Activated CD4-positive, alpha-beta T cell treated with anti-CD3 and anti-CD28 coated beads, Interleukin-2, amount 50 U/mL, for 1 hour (primary cell): ENCODE measurements around the gene SETSIP.
"Not testable (repeated sequence)": the region's sequence is repeated elsewhere in the genome, so short reads cannot be mapped to it uniquely, and the experiment has no call there.

ENCODE experiments used
- DNase-seq: peaks from one replicate; pipeline ENCODE4 v3.0.0-alpha.2; 2020

Gene SETSIP, protein sequence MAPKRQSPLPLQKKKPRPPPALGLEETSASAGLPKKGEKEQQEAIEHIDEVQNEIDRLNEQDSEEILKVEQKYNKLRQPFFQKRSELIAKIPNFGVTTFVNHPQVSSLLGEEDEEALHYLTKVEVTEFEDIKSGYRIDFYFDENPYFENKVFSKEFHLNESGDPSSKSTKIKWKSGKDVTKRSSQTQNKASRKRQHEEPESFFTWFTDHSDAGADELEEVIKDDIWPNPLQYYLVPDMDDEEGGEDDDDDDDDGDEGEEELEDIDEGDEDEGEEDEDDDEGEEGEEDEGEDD

DNA sequence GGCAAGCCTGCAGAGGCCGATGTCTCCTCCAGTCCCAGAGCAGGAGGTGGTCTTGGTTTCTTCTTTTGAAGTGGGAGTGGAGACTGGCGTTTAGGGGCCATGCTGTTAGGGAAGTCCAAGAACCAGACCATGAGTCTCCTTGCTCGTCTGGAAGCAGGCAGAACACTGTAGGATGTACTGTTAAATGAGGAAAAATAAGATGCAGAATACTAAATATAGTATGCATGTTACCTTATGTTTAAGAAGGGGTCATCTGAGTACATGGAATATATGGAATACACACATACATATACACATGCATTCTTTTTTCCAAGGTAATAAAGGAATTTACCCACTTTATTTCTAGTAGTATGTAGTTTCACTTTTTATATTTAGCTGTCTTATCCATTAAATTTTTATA lies at the start of gene SETSIP:
Gene SETSIP, minus strand, starts transcription at position 101 of the 400 bp plus-strand sequence. Its CDS starts 0 bp downstream, at position 101.
- DNase-seq = no peak

DNA sequence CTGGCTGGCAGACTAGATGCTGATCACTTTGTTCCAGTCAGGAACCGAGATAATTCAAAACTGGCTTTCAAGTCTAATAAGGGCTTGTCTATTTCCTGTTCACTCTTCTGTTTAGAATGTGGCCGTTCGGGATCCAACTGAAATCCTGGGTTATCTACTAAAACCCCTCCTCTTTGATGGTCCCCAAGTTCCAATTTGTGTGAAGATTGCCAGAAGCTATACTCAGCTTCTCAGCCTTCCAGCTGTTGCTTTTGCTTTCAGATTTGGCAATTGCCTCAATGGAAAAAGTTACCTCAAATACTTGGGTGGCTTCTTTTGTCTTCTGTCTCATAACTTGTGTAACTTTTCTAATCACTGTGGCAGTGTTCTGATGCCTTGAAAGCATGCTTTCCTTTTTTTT lies 48.7 kb upstream of the SETSIP start:
- DNase-seq = no peak

DNA sequence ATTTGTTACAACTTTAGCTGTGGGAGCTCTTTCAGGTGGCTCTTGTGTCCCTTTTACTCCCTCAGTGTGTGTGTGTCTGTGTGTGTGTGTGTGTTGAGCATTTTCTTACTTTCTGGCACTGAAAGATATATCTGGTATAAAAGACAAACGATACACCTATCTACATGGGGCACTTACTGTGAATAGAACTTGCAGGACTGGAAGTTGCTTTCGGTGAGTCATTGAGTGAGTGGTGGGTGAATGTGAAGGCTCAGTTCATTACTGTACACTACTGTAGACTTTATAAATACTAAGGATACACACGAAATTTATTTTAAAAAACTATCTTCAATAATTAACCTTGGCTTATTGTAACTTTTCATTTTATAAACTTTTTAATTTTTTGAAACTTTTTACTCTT lies 43.6 kb upstream of the SETSIP start:
- no peak for DNase-seq

DNA sequence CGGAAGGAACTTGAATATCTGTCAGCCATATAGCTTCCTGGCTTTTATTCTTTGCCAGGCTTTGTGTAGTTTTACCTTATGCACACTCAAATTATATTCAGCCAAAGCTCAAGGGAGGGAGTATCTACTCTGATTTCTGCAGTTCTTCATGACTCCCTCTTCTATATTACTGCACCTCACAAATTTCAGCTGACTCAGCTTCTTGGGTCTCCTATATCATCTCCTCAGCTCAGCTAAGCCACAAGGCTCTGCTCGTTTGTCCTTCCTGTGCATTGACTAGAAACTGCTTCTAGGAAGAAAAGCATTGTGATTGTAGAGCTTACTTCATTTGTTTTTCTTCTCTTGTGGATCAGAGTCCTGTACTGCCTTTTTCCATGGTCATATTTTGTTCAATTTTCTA lies 42.3 kb upstream of the SETSIP start:
- DNase-seq = no peak

DNA sequence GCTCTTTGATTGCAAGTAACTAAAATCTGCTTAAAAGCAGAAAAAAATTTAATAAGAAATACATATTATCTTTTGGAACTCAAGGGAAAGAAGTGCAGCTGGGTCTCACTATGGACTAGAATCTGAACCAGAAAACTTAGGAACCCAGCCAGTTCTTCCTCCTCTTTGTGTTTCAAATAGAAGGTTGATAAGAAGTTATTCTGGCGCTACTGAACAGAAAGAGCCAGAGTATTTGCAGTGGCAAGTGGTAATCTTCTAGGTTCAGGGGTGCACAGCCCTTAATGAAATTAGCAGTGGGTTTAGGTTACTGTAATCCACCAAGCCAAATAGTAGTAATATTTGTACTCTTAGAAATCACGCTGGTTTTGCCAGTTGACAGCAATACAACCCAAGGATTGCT lies 33.4 kb upstream of the SETSIP start:
- no peak for DNase-seq

DNA sequence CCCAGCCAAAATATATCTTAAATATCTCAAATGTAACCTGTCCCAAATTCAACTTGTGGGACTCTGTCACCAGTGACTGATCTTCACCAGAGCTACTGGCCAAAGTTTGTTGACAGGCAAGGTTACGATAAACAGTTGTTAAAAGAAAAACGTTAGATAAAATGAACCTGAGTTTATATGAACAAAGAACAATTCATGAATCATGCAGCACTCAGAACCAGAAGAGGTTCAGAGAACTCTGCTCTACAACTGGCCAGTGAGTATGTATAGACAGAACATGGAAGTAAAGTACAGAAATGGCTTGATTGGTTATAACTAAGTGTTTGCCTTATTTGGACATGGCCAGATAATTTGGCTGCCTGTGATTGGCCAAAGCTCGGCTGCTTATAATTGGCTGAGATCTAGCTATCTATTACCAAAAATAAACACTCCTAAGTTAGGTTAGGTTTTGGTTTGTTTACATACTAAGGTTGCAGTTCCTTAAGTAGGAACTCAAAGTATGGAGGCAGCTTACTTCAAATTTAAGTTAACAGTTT lies 30.4 kb upstream of the SETSIP start:
- DNase-seq = no peak

DNA sequence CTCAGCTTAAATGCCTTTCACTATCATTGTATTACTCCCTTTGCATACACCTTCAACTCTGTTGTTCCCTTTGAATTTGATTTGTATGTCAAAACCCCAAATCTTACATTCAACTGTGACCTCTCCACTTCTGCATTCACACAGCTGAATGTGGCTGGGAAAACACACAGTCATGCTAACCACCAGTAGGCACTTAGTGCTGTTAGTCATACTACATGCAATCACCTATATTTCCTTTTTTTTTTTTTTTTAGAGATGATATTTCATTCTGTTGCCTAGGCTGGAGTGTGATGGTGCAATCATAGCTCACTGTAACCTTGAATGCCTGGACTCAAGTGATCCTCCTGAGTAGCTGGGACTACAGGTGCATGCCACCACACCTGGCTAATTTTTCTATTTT lies 21.1 kb upstream of the SETSIP start:
- DNase-seq = no peak

DNA sequence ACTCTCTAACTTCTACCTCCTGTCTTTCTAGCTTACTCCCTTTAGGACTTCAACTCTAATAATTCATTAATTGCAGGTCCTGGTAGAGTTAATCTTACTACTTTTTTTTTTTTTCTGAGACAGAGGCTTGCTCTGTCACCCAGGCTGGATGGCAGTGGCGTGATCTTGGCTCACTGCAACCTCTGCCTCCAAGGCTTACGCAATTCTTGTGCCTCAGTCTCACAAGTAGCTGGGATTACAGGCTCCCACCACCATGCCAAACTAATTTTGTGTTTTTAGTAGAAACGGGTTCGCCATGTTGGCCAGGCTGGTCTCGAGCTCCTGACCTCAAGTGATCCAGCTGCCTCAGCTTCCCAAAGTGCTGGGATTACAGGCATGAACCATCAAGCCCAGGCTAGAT lies 20.7 kb upstream of the SETSIP start:
- DNase-seq = no peak

GRCh38 chr1:92094595-92094994 lies 19.4 kb upstream of the SETSIP start:
- no peak for DNase-seq

DNA sequence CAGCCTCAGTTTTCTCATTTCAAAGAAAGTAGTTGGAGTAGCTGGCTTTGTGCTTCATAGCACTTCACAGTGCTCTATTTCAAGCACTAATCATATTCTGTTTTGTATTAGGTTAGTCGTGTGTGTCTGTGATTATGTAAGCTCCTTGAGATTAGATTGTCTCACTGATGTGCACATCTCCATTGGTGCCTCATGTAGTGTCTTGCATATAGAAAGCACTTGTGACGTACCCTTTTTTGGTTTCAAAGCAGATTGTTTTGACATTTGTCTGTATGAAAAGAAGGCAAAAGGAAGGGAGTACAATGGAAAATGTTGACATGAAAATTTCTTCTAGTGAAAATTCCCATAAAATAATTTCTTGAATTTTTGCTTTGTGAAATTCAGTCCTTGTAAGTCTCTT lies 18.9 kb upstream of the SETSIP start:
- no peak for DNase-seq

DNA sequence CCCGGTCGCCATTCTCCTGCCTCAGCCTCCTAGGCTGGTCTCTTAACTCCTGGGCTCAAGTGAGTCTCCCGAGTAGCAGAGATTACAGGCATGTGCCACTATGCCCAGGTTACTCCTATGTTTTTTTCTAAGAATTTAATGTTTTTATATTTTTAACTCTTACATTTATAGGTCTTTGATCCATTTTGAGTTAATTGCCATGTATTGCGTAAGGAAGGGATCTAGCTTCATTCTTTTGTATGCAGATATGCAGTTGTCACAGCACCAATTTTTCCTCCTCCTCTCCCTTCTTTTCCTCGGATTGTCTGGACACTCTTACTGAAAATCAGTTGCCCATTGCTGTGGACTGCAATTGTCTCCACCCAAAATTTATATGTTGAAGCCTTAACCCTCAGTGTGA lies 16.4 kb upstream of the SETSIP start:
- DNase-seq = no peak

- DNase-seq = no peak
Measured at GRCh38 chr1:92087542-92087941, 12.3 kb upstream of the SETSIP start.

DNA sequence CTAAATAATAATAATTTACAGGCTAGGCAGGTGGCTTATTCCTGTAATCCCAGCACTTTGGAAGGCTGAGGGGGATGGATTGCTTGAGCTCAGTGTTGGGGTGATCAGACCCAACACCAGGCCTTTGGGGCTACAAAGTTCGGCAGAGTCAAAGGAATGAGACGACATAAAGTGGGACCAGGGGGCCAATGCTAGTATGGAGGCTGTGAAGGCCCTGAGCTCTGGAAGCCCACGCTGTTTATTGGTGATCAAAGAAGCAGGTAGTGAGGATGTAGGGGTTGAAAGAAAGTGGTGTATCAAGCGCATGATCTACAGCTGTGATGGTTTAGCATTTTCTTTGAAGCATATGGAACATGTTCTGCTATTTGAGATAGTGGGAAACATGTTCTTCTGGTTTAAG lies 10.5 kb upstream of the SETSIP start:
- DNase-seq = no peak

- no peak for DNase-seq
Measured at GRCh38 chr1:92084651-92085050, 9.4 kb upstream of the SETSIP start.

DNA sequence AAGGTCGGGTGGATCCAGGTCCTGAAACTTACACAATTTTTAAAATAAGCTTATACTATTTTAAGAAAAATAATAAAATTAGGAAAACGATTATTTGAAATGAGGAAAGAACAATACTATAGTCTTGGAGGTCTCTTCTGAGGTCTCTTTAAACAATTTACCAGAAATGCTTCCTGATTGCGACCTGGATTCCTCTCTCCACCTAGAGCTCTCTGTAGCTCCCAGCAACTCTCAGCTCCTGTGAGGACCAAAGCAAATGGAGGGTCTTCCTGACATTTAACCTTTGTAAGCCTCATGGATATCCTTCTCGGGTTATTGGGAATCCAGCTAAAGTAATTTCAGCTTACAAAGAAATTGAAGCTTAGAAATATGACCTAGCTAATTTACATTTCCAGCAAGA lies 5.8 kb upstream of the SETSIP start:
- no peak for DNase-seq

GRCh38 chr1:92080128-92080985 lies 5.1 kb upstream of the SETSIP start, which contains the start of gene BTBD8:
Gene BTBD8, plus strand, starts transcription at chr1:92080345. Its CDS starts 227 bp downstream, at chr1:92080572.
- peak; percentile 83 for DNase-seq

DNA sequence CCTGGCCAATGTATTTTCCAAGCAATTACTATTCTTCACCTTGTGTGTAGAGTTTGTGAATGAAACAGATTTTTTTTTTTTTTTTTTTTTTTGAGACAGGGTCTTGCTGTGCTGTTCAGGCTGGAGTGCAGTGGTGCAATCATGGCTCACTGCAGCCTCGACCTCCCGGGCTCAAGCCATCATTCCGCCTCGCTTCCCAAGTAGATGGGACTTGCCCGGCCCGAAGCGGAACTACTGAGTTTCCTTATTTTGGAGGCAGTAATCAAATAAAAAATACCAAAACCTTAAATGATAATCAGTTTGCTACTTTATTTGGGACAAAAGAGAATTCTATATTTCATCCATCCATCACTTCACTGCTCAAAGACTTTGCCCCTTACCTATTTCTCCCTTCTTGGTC lies 4.2 kb upstream of the SETSIP start:
- DNase-seq = no peak

DNA sequence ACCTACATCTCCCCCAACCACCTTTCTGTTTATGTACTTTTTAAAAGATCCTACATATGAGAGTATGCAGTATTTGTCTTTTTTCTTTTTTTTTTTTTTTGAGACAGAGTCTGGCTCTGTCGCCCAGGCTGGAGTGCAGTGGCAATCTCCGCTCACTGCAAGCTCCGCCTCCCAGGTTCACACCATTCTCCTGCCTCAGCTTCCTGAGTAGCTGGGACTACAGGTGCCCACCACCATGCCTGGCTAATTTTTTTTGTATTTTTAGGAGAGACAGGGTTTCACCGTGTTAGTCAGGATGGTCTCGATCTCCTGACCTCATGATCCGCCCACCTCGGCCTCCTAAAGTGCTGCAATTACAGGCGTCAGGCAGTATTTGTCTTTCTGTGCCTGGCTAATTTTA lies 2.9 kb upstream of the SETSIP start:
- not testable (repeated sequence) for DNase-seq

DNA sequence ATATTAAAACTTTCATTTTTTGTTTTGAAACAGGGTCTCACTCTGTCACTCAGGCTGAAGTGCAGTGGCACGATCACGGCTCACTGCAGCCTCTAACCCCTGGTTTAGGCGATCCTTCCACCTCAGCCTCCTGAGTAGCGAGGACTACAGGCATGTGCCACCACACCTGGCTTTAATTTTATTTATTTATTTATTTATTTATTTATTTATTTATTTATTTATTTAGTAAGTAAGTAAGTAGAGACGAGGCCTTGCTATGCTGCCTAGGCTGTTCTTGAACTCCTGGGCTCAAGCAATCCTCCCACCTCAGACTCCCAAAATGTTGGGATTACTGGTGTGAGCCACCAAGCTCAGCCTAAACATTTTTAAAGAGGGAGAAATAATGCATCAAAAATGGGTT lies 1.2 kb upstream of the SETSIP start:
- no peak for DNase-seq

DNA sequence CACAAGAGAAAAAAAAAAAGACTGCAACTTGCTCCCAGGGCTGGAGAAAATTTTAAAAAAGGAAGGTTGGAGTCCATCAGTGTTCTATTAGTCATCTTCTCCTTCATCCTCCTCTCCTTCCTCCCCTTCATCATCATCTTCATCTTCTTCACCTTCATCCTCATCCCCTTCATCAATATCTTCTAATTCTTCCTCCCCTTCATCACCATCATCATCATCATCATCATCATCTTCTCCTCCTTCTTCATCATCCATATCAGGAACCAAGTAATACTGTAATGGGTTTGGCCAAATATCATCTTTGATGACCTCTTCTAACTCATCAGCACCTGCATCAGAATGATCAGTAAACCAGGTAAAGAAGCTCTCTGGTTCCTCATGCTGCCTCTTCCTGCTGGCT lies 765 bp downstream of the SETSIP start:
- DNase-seq = not testable (repeated sequence)

DNA sequence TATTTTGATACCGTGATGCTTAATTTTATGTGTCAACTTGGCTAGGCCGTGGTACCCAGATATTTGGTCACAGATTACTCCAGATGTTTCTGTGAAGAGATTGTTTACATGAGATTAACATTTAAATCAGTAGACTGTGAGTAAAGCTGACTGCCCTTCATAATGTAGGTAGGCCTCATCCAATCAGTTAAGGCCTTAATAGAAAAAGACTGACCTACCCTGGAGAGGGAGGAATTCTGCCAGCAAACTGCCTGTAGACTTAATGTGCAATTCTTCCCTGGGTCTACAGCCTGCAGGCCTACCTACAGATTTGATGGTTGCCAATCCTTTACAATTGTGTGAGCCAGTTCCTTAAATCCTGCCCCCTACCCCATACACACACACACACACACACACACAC lies 4.3 kb downstream of the SETSIP start:
- no peak for DNase-seq

DNA sequence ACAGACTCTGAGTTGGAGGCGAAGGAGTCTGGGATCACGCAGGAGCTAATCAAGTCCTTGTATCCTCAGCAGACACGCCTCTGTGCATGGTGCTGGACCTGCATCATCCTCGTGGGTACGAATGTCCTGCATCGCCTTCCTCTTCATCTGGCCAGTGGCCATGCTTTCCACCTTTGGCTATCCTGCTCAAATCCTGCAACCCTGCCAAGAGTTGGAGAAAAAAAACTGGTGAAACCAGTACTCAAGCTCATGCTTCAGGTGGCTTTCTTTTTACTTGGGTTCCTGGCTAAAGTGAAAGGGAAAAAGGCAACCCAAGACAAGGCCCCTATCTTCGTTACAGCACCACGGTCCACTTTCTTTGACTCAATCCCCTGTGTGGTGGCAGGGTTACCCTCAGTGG lies 8.9 kb downstream of the SETSIP start:
- DNase-seq = no peak

GRCh38 chr1:92065042-92065441 lies 10.2 kb downstream of the SETSIP start:
- DNase-seq = no peak

- DNase-seq = no peak
Measured at GRCh38 chr1:92051948-92052347, 23.3 kb downstream of the SETSIP start.
